Measurements from ENCODE around the gene RIGI. TPM values are rescaled to one million over a fixed set of nuclear protein-coding genes. Genes with fewer than 3 reads are reported as not detected.

The RIGI gene
- total and polyA plus RNA-seq, 2 of the 13 experiments (the other 11 are each of a cell fraction or from before 2014, with no cell fraction given): 3.0 to 8.2 TPM

GRCh38 chr9:32550562-32551275 lies 24.7 kb upstream of the RIGI start (continued):
- TF ChIP-seq ZBTB14 (CRISPR knock-in tag; IDR thresholded peaks at IDR 0.05): 0 out of 2 replicates have a peak, but pooled peaks have one; percentile 42
- peak; percentile 51; the same call in 1 of the 2 replicates for TF ChIP-seq ZNF563 (CRISPR knock-in tag; IDR thresholded peaks at IDR 0.05)
- peak; percentile 3 for TF ChIP-seq XRCC5 (optimal IDR thresholded peaks at IDR 0.05; ENCODE audit: low read length)
- 0 out of 2 replicates have a peak, but pooled peaks have one; percentile 39 for TF ChIP-seq ZBTB26 (CRISPR knock-in tag; IDR thresholded peaks at IDR 0.05; ENCODE audit: borderline replicate concordance)
- no peak for TF ChIP-seq ZNF235 (CRISPR knock-in tag; IDR thresholded peaks at IDR 0.05; ENCODE audit: borderline replicate concordance)
- TF ChIP-seq SAP130 (CRISPR knock-in tag; IDR thresholded peaks at IDR 0.05; ENCODE audit: low read depth): peak; percentile 81
- no peak for TF ChIP-seq ZNF296 (CRISPR knock-in tag; conservative IDR thresholded peaks at IDR 0.05)
- TF ChIP-seq ZNF350 (CRISPR knock-in tag; IDR thresholded peaks at IDR 0.05; ENCODE audit: borderline replicate concordance, low read depth): peak; percentile 67; the same call in 1 of the 2 replicates
- peak; percentile 93 for TF ChIP-seq ARNT2 (CRISPR knock-in tag; IDR thresholded peaks at IDR 0.05; ENCODE audit: low read depth)
- TF ChIP-seq MED1 (CRISPR knock-in tag; IDR thresholded peaks at IDR 0.05): peak; percentile 56; the same call in 1 of the 2 replicates
- peak; percentile 39 for TF ChIP-seq CTCF (CRISPR knock-in tag; IDR thresholded peaks at IDR 0.05)
- peak; percentile 96 for TF ChIP-seq NR2C2 (CRISPR knock-in tag; IDR thresholded peaks at IDR 0.05; ENCODE audit: borderline replicate concordance)
- TF ChIP-seq ZSCAN20 (CRISPR knock-in tag; IDR thresholded peaks at IDR 0.05; ENCODE audit: borderline replicate concordance): no peak; the same call in 1 of the 2 replicates
- peak in 1 of 2 experiments; percentile 39; a peak in 1 of 4 replicates for TF ChIP-seq KLF16 (CRISPR knock-in tag; IDR thresholded peaks at IDR 0.05)
- peak; percentile 69 for TF ChIP-seq TBX2 (CRISPR knock-in tag; IDR thresholded peaks at IDR 0.05; ENCODE audit: borderline replicate concordance)
- no peak for TF ChIP-seq ZNF713 (CRISPR knock-in tag; IDR thresholded peaks at IDR 0.05)
- TF ChIP-seq ZNF205 (CRISPR knock-in tag; IDR thresholded peaks at IDR 0.05): 0 out of 2 replicates have a peak, but pooled peaks have one; percentile 61
- no peak for TF ChIP-seq TEF (CRISPR knock-in tag; IDR thresholded peaks at IDR 0.05)
- TF ChIP-seq ZNF496 (CRISPR knock-in tag; IDR thresholded peaks at IDR 0.05; ENCODE audit: insufficient replicate concordance): no peak
- TF ChIP-seq, protein P1, sequence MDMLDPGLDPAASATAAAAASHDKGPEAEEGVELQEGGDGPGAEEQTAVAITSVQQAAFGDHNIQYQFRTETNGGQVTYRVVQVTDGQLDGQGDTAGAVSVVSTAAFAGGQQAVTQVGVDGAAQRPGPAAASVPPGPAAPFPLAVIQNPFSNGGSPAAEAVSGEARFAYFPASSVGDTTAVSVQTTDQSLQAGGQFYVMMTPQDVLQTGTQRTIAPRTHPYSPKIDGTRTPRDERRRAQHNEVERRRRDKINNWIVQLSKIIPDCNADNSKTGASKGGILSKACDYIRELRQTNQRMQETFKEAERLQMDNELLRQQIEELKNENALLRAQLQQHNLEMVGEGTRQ (IDR thresholded peaks at IDR 0.05; ENCODE audit: low read depth, low read length): no peak
- TF ChIP-seq, protein P1 (CRISPR knock-in tag; IDR thresholded peaks at IDR 0.05; ENCODE audit: borderline replicate concordance): no peak; the same call in 1 of the 2 replicates
- TF ChIP-seq TGIF2 (CRISPR knock-in tag; IDR thresholded peaks at IDR 0.05): 0 out of 2 replicates have a peak, but pooled peaks have one; percentile 24

All from HepG2 (cell line).